HG03565 (cell line): ENCODE measurements around the gene CERS5.
"Not testable (repeated sequence)": the region's sequence is repeated elsewhere in the genome, so short reads cannot be mapped to it uniquely, and the experiment has no call there.

Source experiments
- ATAC-seq: cut with Tn5 transposase; IDR thresholded peaks from one replicate; pipeline ENCODE4 v1.9.1; 2021; ENCODE audit warnings: mild to moderate bottlenecking, moderate library complexity; ENCODE audit not compliant: unreplicated experiment

The CERS5 gene

GRCh38 chr12:50187084-50187900, 20.1 kb upstream of the CERS5 start:
- ATAC-seq: no peak

- no peak for ATAC-seq
Observed at GRCh38 chr12:50186681-50187080, 19.5 kb upstream of the CERS5 start.

- no peak for ATAC-seq
Observed at GRCh38 chr12:50185970-50186663, 18.9 kb upstream of the CERS5 start.

GRCh38 chr12:50185301-50185895, 18.2 kb upstream of the CERS5 start:
- ATAC-seq: no peak

GRCh38 chr12:50184261-50184660, 17.1 kb upstream of the CERS5 start:
- ATAC-seq: no peak

GRCh38 chr12:50182461-50182860, 15.3 kb upstream of the CERS5 start:
- ATAC-seq: no peak

- no peak for ATAC-seq
Observed at GRCh38 chr12:50181691-50182090, 14.5 kb upstream of the CERS5 start.

GRCh38 chr12:50175716-50176026, 8.5 kb upstream of the CERS5 start:
- ATAC-seq: no peak

GRCh38 chr12:50174971-50175715, 8.0 kb upstream of the CERS5 start:
- ATAC-seq: no peak

- no peak for ATAC-seq
Observed at GRCh38 chr12:50166799-50167048, 445 bp downstream of the CERS5 start.

- no peak for ATAC-seq
Observed at GRCh38 chr12:50164963-50165362, 2.2 kb downstream of the CERS5 start.

GRCh38 chr12:50162230-50162629, 4.9 kb downstream of the CERS5 start:
- ATAC-seq: no peak

- no peak for ATAC-seq
Observed at GRCh38 chr12:50160643-50161042, 6.5 kb downstream of the CERS5 start.

GRCh38 chr12:50157259-50157658, 9.9 kb downstream of the CERS5 start:
- no peak for ATAC-seq

GRCh38 chr12:50156641-50157040, 10.5 kb downstream of the CERS5 start:
- ATAC-seq: no peak

- ATAC-seq: not testable (repeated sequence)
Observed at GRCh38 chr12:50154947-50155346, 12.2 kb downstream of the CERS5 start.

- ATAC-seq: no peak
Observed at GRCh38 chr12:50151047-50151687, 16.0 kb downstream of the CERS5 start.

GRCh38 chr12:50149311-50149710, 17.9 kb downstream of the CERS5 start:
- no peak for ATAC-seq

- ATAC-seq: not testable (repeated sequence)
Observed at GRCh38 chr12:50148011-50148410, 19.2 kb downstream of the CERS5 start.

- ATAC-seq: no peak
Observed at GRCh38 chr12:50147281-50147680, 19.9 kb downstream of the CERS5 start.

GRCh38 chr12:50145439-50145838, 21.7 kb downstream of the CERS5 start:
- no peak for ATAC-seq
